ENCODE data around the gene PIP4K2B. TPM values are rescaled to one million over a fixed set of nuclear protein-coding genes. Genes with fewer than 3 reads are reported as not detected.

The PIP4K2B gene
- total RNA-seq, 4 donors from 2014 or later = 15.3 to 63.5 (median 23.5) TPM

- Histone ChIP-seq H3K36me3 (peaks cover 0 to 47% (median 26%) of the 10 kb centered on the region in 4 donors), H3K27ac (no peak overlapping the region), H3K4me3 (no peak overlapping the region), H3K4me1 (no peaks in the 10 kb centered on the region), H3K9me3 (no peaks in the 10 kb centered on the region), H3K27me3 (no peaks in the 10 kb centered on the region)
- in situ Hi-C loops (cut with MboI; ENCODE audit: low pct_ligation_motif_present in 1 of 4, low pct_unique_long_range_greater_than_20kb in 1 of 4, low sequenced_read_pairs in 3 of 4) (no loop called here), intact Hi-C loops (cut with DNase I; ENCODE audit: low total_unique reads) (no loop called here)
- no peak for TF ChIP-seq POLR2AphosphoS5 (IDR thresholded peaks at IDR 0.05)
- TF ChIP-seq POLR2A (IDR thresholded peaks at IDR 0.05) = no peak
- TF ChIP-seq CTCF (IDR thresholded peaks at IDR 0.05) = no peak
- TF ChIP-seq EP300 (IDR thresholded peaks at IDR 0.05; ENCODE audit: low read depth) = no peak
- no peak for DNase-seq
- 94% methylated on average over 6 of the region's 6 CpGs; no CpG with 5 or more reads in 1 of the 2 donors for WGBS, 2 donors (ENCODE audit: low coverage in 1 of 2)
Observed at GRCh38 chr17:38786372-38786771, 13.0 kb downstream of the PIP4K2B start.

GRCh38 chr17:38783227-38783626, 16.1 kb downstream of the PIP4K2B start:
- WGBS, 2 donors (ENCODE audit: low coverage in 1 of 2) = 90 to 94% methylated on average over 2 to 3 of the region's 3 CpGs
- H3K27ac ChIP-seq = no peak overlapping the region
- no peaks in the 10 kb centered on the region for H3K27me3 ChIP-seq
- no peak overlapping the region for H3K4me3 ChIP-seq
- H3K36me3 ChIP-seq = peaks cover 0 to 79% (median 41%) of the 10 kb centered on the region in 4 donors
- H3K4me1 ChIP-seq = no peaks in the 10 kb centered on the region
- H3K9me3 ChIP-seq = no peaks in the 10 kb centered on the region
- no peak for DNase-seq
- in situ Hi-C loops (cut with MboI; ENCODE audit: low pct_ligation_motif_present in 1 of 4, low pct_unique_long_range_greater_than_20kb in 1 of 4, low sequenced_read_pairs in 3 of 4) (no loop called here), intact Hi-C loops (cut with DNase I; ENCODE audit: low total_unique reads) (no loop called here)
- no peak for TF ChIP-seq EP300 (IDR thresholded peaks at IDR 0.05; ENCODE audit: low read depth)
- TF ChIP-seq POLR2A (IDR thresholded peaks at IDR 0.05) = no peak
- TF ChIP-seq POLR2AphosphoS5 (IDR thresholded peaks at IDR 0.05) = no peak
- TF ChIP-seq CTCF (IDR thresholded peaks at IDR 0.05) = no peak

- intact Hi-C loops (cut with DNase I; ENCODE audit: low total_unique reads) = no loop called here
- no peak for TF ChIP-seq EP300 (IDR thresholded peaks at IDR 0.05; ENCODE audit: low read depth)
- TF ChIP-seq POLR2A (IDR thresholded peaks at IDR 0.05) = no peak
- TF ChIP-seq POLR2AphosphoS5 (IDR thresholded peaks at IDR 0.05) = no peak
- TF ChIP-seq CTCF (IDR thresholded peaks at IDR 0.05) = no peak
- Histone ChIP-seq H3K4me1 (no peaks in the 10 kb centered on the region), H3K27me3 (no peaks in the 10 kb centered on the region), H3K4me3 (no peak overlapping the region), H3K27ac (no peak overlapping the region), H3K36me3 (peaks cover 0 to 91% (median 45%) of the 10 kb centered on the region in 4 donors), H3K9me3 (no peaks in the 10 kb centered on the region)
- in situ Hi-C loops (cut with MboI; ENCODE audit: low pct_ligation_motif_present in 1 of 4, low pct_unique_long_range_greater_than_20kb in 1 of 4, low sequenced_read_pairs in 3 of 4) = no loop called here
- WGBS, 2 donors (ENCODE audit: low coverage in 1 of 2) = 84 to 93% methylated on average over 11 to 23 of the region's 23 CpGs
- no peak for DNase-seq
Observed at GRCh38 chr17:38779965-38780752, 19.2 kb downstream of the PIP4K2B start.

- DNase-seq = no peak
- H3K4me1 ChIP-seq = no peaks in the 10 kb centered on the region
- no peak overlapping the region for H3K4me3 ChIP-seq
- in situ Hi-C loops (cut with MboI; ENCODE audit: low pct_ligation_motif_present in 1 of 4, low pct_unique_long_range_greater_than_20kb in 1 of 4, low sequenced_read_pairs in 3 of 4) = no loop called here
- intact Hi-C loops (cut with DNase I; ENCODE audit: low total_unique reads) = no loop called here
- no peak overlapping the region for H3K27ac ChIP-seq
- H3K9me3 ChIP-seq = no peaks in the 10 kb centered on the region
- TF ChIP-seq EP300 (IDR thresholded peaks at IDR 0.05; ENCODE audit: low read depth) (no peak), CTCF (IDR thresholded peaks at IDR 0.05) (no peak), POLR2A (IDR thresholded peaks at IDR 0.05) (no peak), POLR2AphosphoS5 (IDR thresholded peaks at IDR 0.05) (no peak)
- H3K36me3 ChIP-seq = peaks cover 0 to 94% (median 42%) of the 10 kb centered on the region in 4 donors
- 71 to 85% methylated on average over 2 to 7 of the region's 7 CpGs for WGBS, 2 donors (ENCODE audit: low coverage in 1 of 2)
- H3K27me3 ChIP-seq = no peaks in the 10 kb centered on the region
Observed at GRCh38 chr17:38777641-38778250, 21.6 kb downstream of the PIP4K2B start.
